GM12892 (cell line): ENCODE results near the gene KCNK3.

Experiments
- POLR2AphosphoS5 ChIP-seq: IDR thresholded peaks from 2 replicates; pipeline ENCODE4 v1.6.1; 2011; ENCODE audit warnings: low read depth, low read length, control low read depth
- TAF1 ChIP-seq: IDR thresholded peaks from 2 replicates; pipeline ENCODE4 v1.6.1; 2011; ENCODE audit warnings: low read depth, mild to moderate bottlenecking, control low read depth, low read length, borderline replicate concordance

- no peak for TF ChIP-seq TAF1
- TF ChIP-seq POLR2AphosphoS5 = no peak
These were observed 9.1 kb downstream of the KCNK3 start for GRCh38 chr2:26701596-26701995.
